Upper lobe of right lung (tissue), 1 donor: ENCODE data around the gene TLR1. TPM values are rescaled to one million over a fixed set of nuclear protein-coding genes. Genes with fewer than 3 reads are reported as not detected.

Source experiments
- ATAC-seq: fragments of 200-7000 bp; cut with Tn5 transposase; one replicate; pipeline ENCODE4 v1.9.1; 2020; ENCODE audit warnings: mild to moderate bottlenecking, moderate library complexity
- DNase-seq: peaks from one replicate; pipeline ENCODE4 v3.0.0-alpha.2; 2020
- H3K27ac ChIP-seq: fragments of 200-600 bp; one replicate; pipeline ENCODE4 v1.8.0; 2022
- H3K27me3 ChIP-seq: fragments of 200-600 bp; one replicate; pipeline ENCODE4 v1.8.0; 2022; ENCODE audit warnings: mild to moderate bottlenecking
- H3K36me3 ChIP-seq: fragments of 200-600 bp; one replicate; pipeline ENCODE4 v1.8.0; 2022
- H3K4me1 ChIP-seq: fragments of 200-600 bp; one replicate; pipeline ENCODE4 v1.8.0; 2022
- H3K4me3 ChIP-seq: fragments of 200-600 bp; one replicate; pipeline ENCODE4 v1.8.0; 2022; ENCODE audit warnings: mild to moderate bottlenecking
- H3K9me3 ChIP-seq: fragments of 200-600 bp; one replicate; pipeline ENCODE4 v1.8.0; 2022
- CTCF ChIP-seq: fragments of 200-600 bp; IDR thresholded peaks from one replicate; pipeline ENCODE4 v1.8.0; 2022; ENCODE audit warnings: antibody characterized with exemption
- intact Hi-C: fragments of 100-400 bp; cut with DNase I; formaldehyde crosslinking; loops from one replicate; pipeline ENCODE4 v1.11.0; 2022
- total RNA-seq: library from RNA; stranded (reverse); fragmentation: NEBNext Ultra II Directional; extraction: Animal tissue kit (Norgen Biotek cat#: 25700); gene quantifications from one replicate; pipeline ENCODE4 v1.2.1, GENCODE V29; 2021
- donor health status: DM: no; HTN: yes; CAD: no; lungs with severe emphysema.

Gene TLR1
- total RNA-seq, 1 donor from 2014 or later: 26.4 TPM

- no peaks in the 10 kb centered on the region for H3K27me3 ChIP-seq
- TF ChIP-seq CTCF: no peak
- ATAC-seq (peak; percentile 47), DNase-seq (no peak)
- no peaks in the 10 kb centered on the region for H3K4me1 ChIP-seq
- intact Hi-C loops: no loop called here
- H3K27ac ChIP-seq: peak overlapping the region; percentile 17
- H3K36me3 ChIP-seq: no peaks in the 10 kb centered on the region
- H3K4me3 ChIP-seq: no peak overlapping the region
- no peaks in the 10 kb centered on the region for H3K9me3 ChIP-seq
Measured at GRCh38 chr4:38785041-38785790, 19.4 kb downstream of the TLR1 start.

- DNase-seq (no peak), ATAC-seq (no peak)
- no peaks in the 10 kb centered on the region for H3K9me3 ChIP-seq
- H3K36me3 ChIP-seq: no peaks in the 10 kb centered on the region
- intact Hi-C loops: no loop called here
- no peak overlapping the region for H3K27ac ChIP-seq
- H3K4me3 ChIP-seq: no peak overlapping the region
- H3K27me3 ChIP-seq: no peaks in the 10 kb centered on the region
- no peak for TF ChIP-seq CTCF
- H3K4me1 ChIP-seq: no peaks in the 10 kb centered on the region
Measured at GRCh38 chr4:38784141-38784540, 20.4 kb downstream of the TLR1 start.

- H3K9me3 ChIP-seq: no peaks in the 10 kb centered on the region
- intact Hi-C loops: no loop called here
- DNase-seq: no peak
Measured at GRCh38 chr4:38783109-38783460, 21.5 kb downstream of the TLR1 start.

GRCh38 chr4:38782452-38783108 lies 22.0 kb downstream of the TLR1 start, which contains the start of gene TLR10:
Gene TLR10, minus strand, starts transcription at chr4:38782990. Its CDS starts 7,400 bp downstream, at chr4:38775590.
- Histone ChIP-seq H3K9me3 (no peaks in the 10 kb centered on the region), H3K4me3 (no peak within 1 kb of the TSS), H3K4me1 (no peaks in the 10 kb centered on the region), H3K27me3 (no peaks in the 10 kb centered on the region), H3K36me3 (no peaks in the 10 kb centered on the region), H3K27ac (no peak within 1 kb of the TSS)
- ATAC-seq (peak; percentile 80), DNase-seq (no peak)
- peak; percentile 76 for TF ChIP-seq CTCF
- intact Hi-C loops: no loop called here

More at GRCh38 chr4:38783109-38783460, 21.5 kb downstream of the TLR1 start:
- Histone ChIP-seq H3K27me3 (no peaks in the 10 kb centered on the region), H3K4me1 (no peaks in the 10 kb centered on the region), H3K27ac (no peak overlapping the region), H3K36me3 (no peaks in the 10 kb centered on the region), H3K4me3 (no peak overlapping the region)
- TF ChIP-seq CTCF: no peak
- ATAC-seq: no peak

GRCh38 chr4:38781854-38782261 lies 22.7 kb downstream of the TLR1 start:
- H3K4me1 ChIP-seq: no peaks in the 10 kb centered on the region
- no peak overlapping the region for H3K27ac ChIP-seq
- intact Hi-C loops: no loop called here
- H3K4me3 ChIP-seq: no peak overlapping the region
- H3K9me3 ChIP-seq: no peaks in the 10 kb centered on the region
- H3K36me3 ChIP-seq: no peaks in the 10 kb centered on the region
- ATAC-seq (no peak), DNase-seq (no peak)
- TF ChIP-seq CTCF: no peak
- H3K27me3 ChIP-seq: no peaks in the 10 kb centered on the region
